Astrocyte (in vitro differentiated cells and primary cell): ENCODE results near the gene PLEKHG2. TPM values are rescaled to one million over a fixed set of nuclear protein-coding genes. Genes with fewer than 3 reads are reported as not detected.

Source experiments
- DNase-seq: peaks from one replicate; pipeline ENCODE4 v3.0.0-alpha.2; 2010; ENCODE audit warnings: low read depth
- FAIRE-seq: peaks from 2 replicates; lab custom pipeline; 2011; peaks lifted over from hg19 to GRCh38; lab: Jason Lieb, UNC
- H2AFZ ChIP-seq: 2 replicates; pipeline ENCODE4 v1.6.0; 2012; ENCODE audit warnings: low read depth, low read length, inconsistent platforms
- H3K27ac ChIP-seq: 2 replicates; pipeline ENCODE4 v1.5.1; 2011; ENCODE audit warnings: low read depth, low read length, inconsistent platforms
- H3K27me3 ChIP-seq: 2 replicates; pipeline ENCODE4 v1.6.0; 2011; ENCODE audit warnings: low read length, inconsistent platforms; ENCODE audit not compliant: insufficient read depth
- H3K36me3 ChIP-seq: 2 replicates; pipeline ENCODE4 v1.5.1; 2011; ENCODE audit warnings: low read length, inconsistent platforms; ENCODE audit not compliant: insufficient read depth
- H3K4me1 ChIP-seq: 2 replicates; pipeline ENCODE4 v1.5.1; 2011; ENCODE audit warnings: low read length, inconsistent platforms; ENCODE audit not compliant: insufficient read depth
- H3K4me2 ChIP-seq: 2 replicates; pipeline ENCODE4 v1.6.0; 2012; ENCODE audit warnings: low read length, inconsistent platforms
- H3K4me3 ChIP-seq: 2 replicates; pipeline ENCODE4 v1.5.1; 2011; ENCODE audit warnings: low read depth, mild to moderate bottlenecking, low read length, inconsistent platforms; ENCODE audit not compliant: insufficient read depth
- H3K79me2 ChIP-seq: 2 replicates; pipeline ENCODE4 v1.6.0; 2012; ENCODE audit warnings: mild to moderate bottlenecking, low read length, inconsistent platforms; ENCODE audit not compliant: insufficient read depth
- H3K9ac ChIP-seq: 2 replicates; pipeline ENCODE4 v1.6.0; 2012; ENCODE audit warnings: mild to moderate bottlenecking, low read length, inconsistent platforms
- H3K9me3 ChIP-seq: 2 replicates; pipeline ENCODE4 v1.5.1; 2012; ENCODE audit warnings: low read depth, mild to moderate bottlenecking, low read length, inconsistent platforms; ENCODE audit not compliant: insufficient read depth
- H4K20me1 ChIP-seq: 2 replicates; pipeline ENCODE4 v1.6.0; 2012; ENCODE audit warnings: low read length, inconsistent platforms; ENCODE audit not compliant: insufficient read depth
- H3K27ac Mint-ChIP-seq: one replicate; pipeline ENCODE4 v1.8.0; 2021; ENCODE audit warnings: mild to moderate bottlenecking, mixed read lengths; ENCODE audit not compliant: unreplicated experiment
- H3K27me3 Mint-ChIP-seq: one replicate; pipeline ENCODE4 v1.8.0; 2021; ENCODE audit warnings: low read depth, mixed read lengths; ENCODE audit not compliant: unreplicated experiment
- H3K36me3 Mint-ChIP-seq: one replicate; pipeline ENCODE4 v1.8.0; 2021; ENCODE audit warnings: low read depth, mixed read lengths; ENCODE audit not compliant: unreplicated experiment
- H3K4me1 Mint-ChIP-seq: one replicate; pipeline ENCODE4 v1.8.0; 2021; ENCODE audit warnings: low read depth, mixed read lengths; ENCODE audit not compliant: unreplicated experiment
- H3K4me3 Mint-ChIP-seq: one replicate; pipeline ENCODE4 v1.8.0; 2021; ENCODE audit warnings: mild to moderate bottlenecking, moderate library complexity, mixed read lengths; ENCODE audit not compliant: unreplicated experiment
- H3K9me3 Mint-ChIP-seq: one replicate; pipeline ENCODE4 v1.8.0; 2021; ENCODE audit warnings: mild to moderate bottlenecking, mixed read lengths; ENCODE audit not compliant: unreplicated experiment
- EZH2 ChIP-seq: IDR thresholded peaks from 2 replicates; pipeline ENCODE4 v1.6.1; 2012; ENCODE audit warnings: mild to moderate bottlenecking, low read length, inconsistent platforms; ENCODE audit not compliant: insufficient read depth
- total RNA-seq: library from RNA; stranded (reverse); gene quantifications from 2 replicates; pipeline ENCODE4 v1.2.1, GENCODE V29; 2021
- TF ChIP-seq, protein P1 (sequence below): IDR thresholded peaks from 2 replicates; pipeline ENCODE4 v1.5.1; 2011; ENCODE audit warnings: low read depth, mild to moderate bottlenecking, inconsistent platforms, low read length, moderate library complexity; ENCODE audit not compliant: insufficient read depth

Gene PLEKHG2
- total RNA-seq, 1 donor from 2014 or later: 102 TPM

DNA sequence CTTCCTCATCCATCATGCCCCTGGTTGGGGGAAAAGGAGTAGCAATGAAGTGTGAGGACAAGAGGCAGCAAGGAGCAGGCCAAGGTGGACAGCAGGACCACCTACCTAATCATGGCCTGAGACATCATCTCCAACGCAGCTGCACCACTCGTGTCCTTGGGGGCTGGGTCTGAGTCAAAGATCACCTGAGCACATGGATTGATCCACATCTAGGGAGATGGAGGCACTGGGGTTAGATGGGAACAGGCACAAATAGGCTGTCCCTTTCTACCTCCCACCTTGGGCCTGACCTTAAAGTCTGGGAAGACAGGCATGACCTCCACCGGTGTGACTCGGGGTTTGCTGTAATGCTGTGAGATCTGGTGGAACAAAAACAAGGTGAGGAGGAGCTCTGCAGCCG lies 23.8 kb upstream of the PLEKHG2 start:
- no peak for TF ChIP-seq EZH2
- TF ChIP-seq, protein P1, sequence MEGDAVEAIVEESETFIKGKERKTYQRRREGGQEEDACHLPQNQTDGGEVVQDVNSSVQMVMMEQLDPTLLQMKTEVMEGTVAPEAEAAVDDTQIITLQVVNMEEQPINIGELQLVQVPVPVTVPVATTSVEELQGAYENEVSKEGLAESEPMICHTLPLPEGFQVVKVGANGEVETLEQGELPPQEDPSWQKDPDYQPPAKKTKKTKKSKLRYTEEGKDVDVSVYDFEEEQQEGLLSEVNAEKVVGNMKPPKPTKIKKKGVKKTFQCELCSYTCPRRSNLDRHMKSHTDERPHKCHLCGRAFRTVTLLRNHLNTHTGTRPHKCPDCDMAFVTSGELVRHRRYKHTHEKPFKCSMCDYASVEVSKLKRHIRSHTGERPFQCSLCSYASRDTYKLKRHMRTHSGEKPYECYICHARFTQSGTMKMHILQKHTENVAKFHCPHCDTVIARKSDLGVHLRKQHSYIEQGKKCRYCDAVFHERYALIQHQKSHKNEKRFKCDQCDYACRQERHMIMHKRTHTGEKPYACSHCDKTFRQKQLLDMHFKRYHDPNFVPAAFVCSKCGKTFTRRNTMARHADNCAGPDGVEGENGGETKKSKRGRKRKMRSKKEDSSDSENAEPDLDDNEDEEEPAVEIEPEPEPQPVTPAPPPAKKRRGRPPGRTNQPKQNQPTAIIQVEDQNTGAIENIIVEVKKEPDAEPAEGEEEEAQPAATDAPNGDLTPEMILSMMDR: no peak
- Mint-ChIP-seq H3K36me3 (peaks cover 12% of the 10 kb centered on the region), H3K4me3 (peak overlapping the region; percentile 54), H3K27ac (no peak overlapping the region), H3K27me3 (no peaks in the 10 kb centered on the region), H3K9me3 (no peaks in the 10 kb centered on the region), H3K4me1 (peaks cover 12% of the 10 kb centered on the region)
- Histone ChIP-seq H3K4me3 (no peak overlapping the region), H3K27ac (no peak overlapping the region), H3K9me3 (no peaks in the 10 kb centered on the region), H3K4me2 (no peak overlapping the region), H4K20me1 (peaks cover 15% of the 10 kb centered on the region), H3K4me1 (peaks cover 16% of the 10 kb centered on the region), H2AFZ (no peak overlapping the region), H3K9ac (no peak overlapping the region), H3K27me3 (no peaks in the 10 kb centered on the region), H3K36me3 (peaks cover 26% of the 10 kb centered on the region), H3K79me2 (peaks cover 45% of the 10 kb centered on the region)
- no peak for FAIRE-seq
- DNase-seq: no peak

DNA sequence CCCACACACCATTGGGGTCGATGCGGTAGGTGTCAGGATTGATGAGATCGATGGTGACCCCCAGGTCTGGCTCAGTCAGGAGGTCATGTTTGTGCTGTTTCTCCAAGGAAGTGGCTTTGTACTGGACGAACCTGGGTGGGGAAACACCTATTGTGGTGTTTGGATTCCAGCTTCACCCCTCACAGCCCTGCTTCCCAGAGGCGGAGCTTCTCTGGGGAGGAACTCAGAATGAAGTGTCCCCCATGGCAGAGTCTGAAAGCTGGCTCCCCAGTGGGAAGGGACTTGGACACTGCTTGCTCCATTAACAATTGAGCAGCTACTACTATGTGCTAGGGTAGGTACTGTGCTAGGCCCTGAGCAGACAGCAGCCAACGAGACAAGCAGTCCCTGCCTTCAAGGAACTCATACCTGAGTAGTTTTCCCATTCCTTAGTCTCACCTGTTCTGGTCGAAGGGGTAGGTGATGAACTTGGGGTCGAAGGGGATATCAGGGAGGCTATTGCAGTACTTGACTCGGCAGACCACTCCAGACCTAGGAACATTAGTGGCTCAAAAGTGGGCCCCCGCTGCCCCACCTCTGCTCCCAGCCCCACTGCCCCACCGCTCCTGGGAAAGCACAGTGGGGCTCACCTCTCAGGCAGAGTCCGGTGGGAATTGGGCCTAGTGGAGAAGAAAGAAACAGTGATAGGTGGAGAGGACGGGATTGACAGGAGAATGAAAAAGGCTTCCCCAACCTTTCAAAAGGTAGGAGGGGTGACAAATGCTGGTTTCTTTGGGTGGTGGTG lies 22.6 kb upstream of the PLEKHG2 start:
- H3K9me3 ChIP-seq: no peaks in the 10 kb centered on the region
- FAIRE-seq: no peak
- H4K20me1 ChIP-seq: peaks cover 18% of the 10 kb centered on the region
- DNase-seq: no peak
- peak overlapping the region; percentile 98 for H3K27ac ChIP-seq
- H2AFZ ChIP-seq: no peak overlapping the region
- H3K4me3 ChIP-seq: peak overlapping the region; percentile 94
- H3K79me2 ChIP-seq: peaks cover 46% of the 10 kb centered on the region
- TF ChIP-seq, protein P1: no peak
- TF ChIP-seq EZH2: no peak
- H3K36me3 ChIP-seq: peaks cover 26% of the 10 kb centered on the region
- H3K4me1 ChIP-seq: peaks cover 16% of the 10 kb centered on the region
- no peaks in the 10 kb centered on the region for H3K27me3 Mint-ChIP-seq
- peak overlapping the region; percentile 97 for H3K27ac Mint-ChIP-seq
- peak overlapping the region; percentile 99 for H3K4me3 Mint-ChIP-seq
- H3K4me2 ChIP-seq: peak overlapping the region; percentile 93
- H3K27me3 ChIP-seq: no peaks in the 10 kb centered on the region
- no peaks in the 10 kb centered on the region for H3K9me3 Mint-ChIP-seq
- H3K9ac ChIP-seq: peak overlapping the region; percentile 97
- H3K4me1 Mint-ChIP-seq: peaks cover 12% of the 10 kb centered on the region
- H3K36me3 Mint-ChIP-seq: peaks cover 12% of the 10 kb centered on the region

- Histone ChIP-seq H2AFZ (peak overlapping the region; percentile 87), H3K27ac (peak overlapping the region; percentile 98), H3K4me3 (peak overlapping the region; percentile 94), H3K79me2 (peaks cover 49% of the 10 kb centered on the region), H3K27me3 (no peaks in the 10 kb centered on the region), H3K4me1 (peaks cover 16% of the 10 kb centered on the region), H3K36me3 (peaks cover 30% of the 10 kb centered on the region), H3K4me2 (peak overlapping the region; percentile 93), H3K9ac (peak overlapping the region; percentile 97), H3K9me3 (no peaks in the 10 kb centered on the region), H4K20me1 (peaks cover 14% of the 10 kb centered on the region)
- Mint-ChIP-seq H3K9me3 (no peaks in the 10 kb centered on the region), H3K4me1 (peaks cover 14% of the 10 kb centered on the region), H3K4me3 (peak overlapping the region; percentile 99), H3K27ac (peak overlapping the region; percentile 97), H3K36me3 (peaks cover 11% of the 10 kb centered on the region), H3K27me3 (no peaks in the 10 kb centered on the region)
- TF ChIP-seq EZH2: no peak
- TF ChIP-seq, protein P1: no peak
- no peak for FAIRE-seq
- no peak for DNase-seq
Observed at GRCh38 chr19:39390451-39390750, 22.1 kb upstream of the PLEKHG2 start.
